Medulla oblongata (tissue), 1 donor: ENCODE data around the gene ENO1.

Experiments used
- DNase-seq: peaks from one replicate; pipeline ENCODE4 v3.0.0-alpha.2; 2015; ENCODE audit errors: extremely low spot score

ENO1 gene

DNA sequence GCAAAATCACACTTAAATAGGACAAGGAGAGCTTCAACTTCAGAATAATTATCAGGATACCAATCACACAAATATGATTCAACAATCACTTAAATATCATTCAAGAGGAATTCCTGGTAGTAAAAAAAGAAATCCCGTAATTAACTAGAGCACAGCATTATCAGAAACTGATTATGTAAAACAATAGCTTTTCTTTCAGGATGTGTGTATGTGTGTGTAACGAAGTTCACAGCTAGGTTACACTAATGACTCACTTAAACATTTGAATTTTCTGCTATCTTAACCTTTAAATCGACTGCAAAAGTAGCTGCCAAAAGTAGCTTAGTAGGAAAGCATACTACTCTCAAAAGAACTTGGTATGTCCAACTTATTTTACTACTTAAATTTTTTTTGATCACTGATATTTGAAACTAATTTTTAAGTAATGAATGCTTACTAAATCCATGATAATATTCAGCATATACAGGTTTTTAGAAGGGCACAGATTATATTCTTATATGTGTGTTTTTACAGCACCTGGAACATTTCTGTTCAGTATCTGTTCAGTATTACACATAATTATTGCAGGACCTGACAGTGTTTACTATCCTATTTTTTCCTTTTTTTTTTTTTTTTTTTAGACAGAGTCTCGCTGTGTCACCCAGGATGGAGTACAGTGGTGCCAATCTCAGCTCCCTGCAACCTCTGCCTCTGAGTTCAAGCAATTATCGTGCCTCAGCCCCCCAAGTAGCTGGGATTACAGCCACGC is 65.3 kb downstream of the ENO1 start:
- no peak for DNase-seq

DNA sequence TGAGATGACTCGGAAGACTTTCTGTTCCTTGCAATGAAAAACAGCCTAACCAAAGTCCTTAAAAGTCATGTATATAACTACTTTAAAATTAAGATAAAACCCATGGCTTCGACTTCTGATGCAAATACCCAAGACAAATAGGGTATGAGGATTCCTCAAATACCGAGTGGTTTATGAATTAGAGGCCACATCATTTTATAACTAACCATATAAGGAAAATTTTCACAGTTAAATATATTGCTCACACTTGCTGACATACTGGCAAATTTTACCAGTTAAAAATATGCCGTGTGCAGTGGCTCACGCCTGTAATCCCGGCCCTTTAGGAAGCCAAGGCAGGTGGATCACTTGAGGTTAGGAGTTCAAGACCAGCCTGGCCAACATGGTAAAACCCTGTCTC is 66.4 kb downstream of the ENO1 start:
- no peak for DNase-seq
